Memory B cell (primary cell): ENCODE measurements around the gene TMEM108.

Source experiments
- ATAC-seq: fragments of 150-1000 bp; cut with Tn5 transposase; 2 replicates; pipeline ENCODE4 v1.10.0; 2021; ENCODE audit warnings: low read depth, mild to moderate bottlenecking, moderate library complexity
- DNase-seq, 2 donors: peaks; one replicate each; pipeline ENCODE4 v3.0.0; 2022; ENCODE audit warnings: low spot score in 2 of 2
- H3K27ac Mint-ChIP-seq: one replicate; pipeline ENCODE4 v1.8.0; 2022; ENCODE audit warnings: mild to moderate bottlenecking, moderate library complexity, mixed read lengths
- H3K27me3 Mint-ChIP-seq: one replicate; pipeline ENCODE4 v1.8.0; 2022; ENCODE audit warnings: mixed read lengths
- H3K36me3 Mint-ChIP-seq: one replicate; pipeline ENCODE4 v1.8.0; 2022; ENCODE audit warnings: mild to moderate bottlenecking, mixed read lengths
- H3K4me1 Mint-ChIP-seq: one replicate; pipeline ENCODE4 v1.8.0; 2022; ENCODE audit warnings: mixed read lengths
- H3K4me3 Mint-ChIP-seq: one replicate; pipeline ENCODE4 v1.8.0; 2022; ENCODE audit warnings: mild to moderate bottlenecking, moderate library complexity, mixed read lengths
- H3K9me3 Mint-ChIP-seq: one replicate; pipeline ENCODE4 v1.8.0; 2022; ENCODE audit warnings: mixed read lengths

Gene TMEM108

DNA sequence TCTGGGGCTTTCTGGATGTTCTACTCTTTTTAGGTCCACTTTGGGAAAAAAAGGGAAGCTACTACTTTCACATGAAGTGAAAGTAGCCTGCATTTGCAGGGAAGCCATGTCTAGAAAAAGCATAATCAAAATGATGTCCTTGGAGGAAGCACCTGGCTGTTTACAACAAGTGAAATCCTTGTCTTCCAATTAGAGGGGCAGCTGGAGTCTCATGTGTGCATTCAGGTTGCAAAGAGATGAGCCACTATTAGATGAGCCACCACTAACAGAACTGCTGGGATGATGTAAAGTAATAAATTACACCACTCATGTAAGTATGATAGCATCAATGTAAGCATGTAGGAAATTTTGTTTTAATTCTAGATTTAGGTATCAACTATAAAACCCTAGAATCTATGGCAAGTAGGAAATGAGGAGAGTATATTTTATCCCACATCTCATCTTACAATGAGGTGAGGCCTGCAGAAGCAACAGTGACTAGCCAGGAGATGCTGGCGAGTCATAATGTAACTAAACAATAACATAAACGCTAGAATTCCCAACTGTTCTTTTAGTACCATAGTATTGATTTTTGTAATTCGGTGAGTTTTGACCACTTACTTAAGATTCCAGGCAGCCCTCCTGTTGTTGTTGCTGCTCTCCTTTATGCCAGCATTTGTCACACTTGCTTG is 75.9 kb downstream of the TMEM108 start:
- H3K27ac Mint-ChIP-seq = no peak overlapping the region
- no peaks in the 10 kb centered on the region for H3K36me3 Mint-ChIP-seq
- peaks cover 7% of the 10 kb centered on the region for H3K4me1 Mint-ChIP-seq
- no peaks in the 10 kb centered on the region for H3K27me3 Mint-ChIP-seq
- H3K9me3 Mint-ChIP-seq = no peaks in the 10 kb centered on the region
- DNase-seq (no peak), ATAC-seq (peak; percentile 63)
- H3K4me3 Mint-ChIP-seq = no peak overlapping the region

DNA sequence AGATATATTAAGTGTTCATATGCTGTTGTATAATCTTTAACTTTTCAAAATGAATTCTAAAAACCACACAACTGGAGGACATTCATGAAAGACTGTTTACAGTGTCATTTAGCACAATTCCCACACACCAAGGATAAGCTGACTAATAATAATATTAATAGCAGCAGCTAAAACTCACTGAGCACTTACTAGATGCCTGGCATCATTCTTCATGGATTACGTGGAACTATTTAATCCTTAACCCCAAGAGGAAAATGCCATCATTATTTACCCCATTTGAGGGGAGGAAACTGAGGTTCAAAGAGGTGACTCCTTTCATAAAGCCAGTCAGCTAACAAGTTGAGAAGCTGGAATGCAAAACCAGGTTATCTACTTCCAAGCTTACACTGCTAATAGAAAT is 77.0 kb downstream of the TMEM108 start:
- H3K36me3 Mint-ChIP-seq = no peaks in the 10 kb centered on the region
- H3K27ac Mint-ChIP-seq = no peak overlapping the region
- no peak for ATAC-seq
- H3K9me3 Mint-ChIP-seq = no peaks in the 10 kb centered on the region
- DNase-seq = no peak
- H3K4me3 Mint-ChIP-seq = no peak overlapping the region
- H3K27me3 Mint-ChIP-seq = no peaks in the 10 kb centered on the region
- H3K4me1 Mint-ChIP-seq = peaks cover 7% of the 10 kb centered on the region

DNA sequence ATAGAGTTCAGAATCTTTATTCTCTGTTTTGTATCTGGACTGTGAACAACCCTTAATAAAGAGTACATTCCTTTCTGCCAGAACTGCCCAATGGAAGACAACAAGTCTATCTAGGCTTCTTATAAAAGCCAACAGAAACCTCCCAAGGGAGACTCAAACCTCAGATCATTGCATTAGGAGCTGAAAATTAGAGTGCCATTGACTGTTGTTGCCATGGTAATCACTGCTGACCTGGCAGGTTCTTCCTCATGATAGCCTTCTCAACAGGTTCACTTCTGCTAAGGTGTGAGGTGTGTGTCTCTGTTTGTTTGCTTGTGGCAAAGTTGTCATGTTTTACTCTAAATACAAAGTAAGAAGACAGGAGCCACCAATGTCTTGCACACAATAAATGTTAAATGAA is 79.2 kb downstream of the TMEM108 start:
- ATAC-seq (no peak), DNase-seq (no peak)
- Mint-ChIP-seq H3K4me1 (peaks cover 3% of the 10 kb centered on the region), H3K27ac (no peak overlapping the region), H3K9me3 (no peaks in the 10 kb centered on the region), H3K36me3 (no peaks in the 10 kb centered on the region), H3K4me3 (no peak overlapping the region), H3K27me3 (no peaks in the 10 kb centered on the region)

DNA sequence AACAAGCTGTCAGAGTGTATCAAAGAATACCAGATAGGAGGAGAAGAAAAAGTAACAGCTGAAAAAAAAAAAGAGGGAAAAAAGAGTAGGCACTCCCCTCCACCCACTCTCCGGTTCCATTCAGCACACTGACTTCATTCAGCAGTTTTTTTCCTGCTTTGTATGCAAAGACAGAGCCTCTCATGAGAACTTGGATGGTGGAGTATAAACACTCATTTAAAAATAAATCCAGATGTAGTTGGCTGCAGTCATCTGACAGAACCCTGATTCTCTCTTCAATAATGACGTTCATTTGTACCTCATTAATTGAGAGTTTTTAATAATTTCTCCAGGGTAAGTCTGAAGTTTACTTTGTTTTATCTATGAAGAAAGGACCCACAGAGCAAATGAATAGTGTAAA is 81.0 kb downstream of the TMEM108 start:
- H3K36me3 Mint-ChIP-seq = no peaks in the 10 kb centered on the region
- H3K27ac Mint-ChIP-seq = no peak overlapping the region
- ATAC-seq (no peak), DNase-seq (no peak)
- H3K27me3 Mint-ChIP-seq = no peaks in the 10 kb centered on the region
- H3K4me3 Mint-ChIP-seq = no peak overlapping the region
- peaks cover under 1% of the 10 kb centered on the region for H3K4me1 Mint-ChIP-seq
- H3K9me3 Mint-ChIP-seq = no peaks in the 10 kb centered on the region

DNA sequence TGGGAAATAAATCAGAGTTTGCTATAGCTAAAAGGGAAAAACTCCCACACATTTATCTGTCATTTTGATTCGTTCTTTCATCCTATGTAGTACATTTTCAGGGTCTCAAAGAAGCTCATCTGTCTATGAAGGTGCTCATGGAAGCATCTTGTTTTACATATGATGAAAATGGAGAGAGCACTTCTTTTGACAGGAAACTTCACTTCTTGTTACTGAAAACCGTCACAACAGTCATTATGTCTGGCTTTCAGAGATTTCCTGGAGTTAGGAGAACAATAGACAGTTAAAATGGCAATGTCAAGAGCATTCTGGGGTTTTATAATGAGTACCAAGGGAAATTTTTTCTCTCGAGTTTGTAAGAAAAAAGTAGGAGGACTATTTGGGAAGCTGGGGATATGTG is 83.3 kb downstream of the TMEM108 start:
- ATAC-seq (no peak), DNase-seq (no peak)
- Mint-ChIP-seq H3K27ac (no peak overlapping the region), H3K9me3 (no peaks in the 10 kb centered on the region), H3K36me3 (no peaks in the 10 kb centered on the region), H3K4me3 (no peak overlapping the region), H3K27me3 (peaks cover 4% of the 10 kb centered on the region), H3K4me1 (no peaks in the 10 kb centered on the region)

DNA sequence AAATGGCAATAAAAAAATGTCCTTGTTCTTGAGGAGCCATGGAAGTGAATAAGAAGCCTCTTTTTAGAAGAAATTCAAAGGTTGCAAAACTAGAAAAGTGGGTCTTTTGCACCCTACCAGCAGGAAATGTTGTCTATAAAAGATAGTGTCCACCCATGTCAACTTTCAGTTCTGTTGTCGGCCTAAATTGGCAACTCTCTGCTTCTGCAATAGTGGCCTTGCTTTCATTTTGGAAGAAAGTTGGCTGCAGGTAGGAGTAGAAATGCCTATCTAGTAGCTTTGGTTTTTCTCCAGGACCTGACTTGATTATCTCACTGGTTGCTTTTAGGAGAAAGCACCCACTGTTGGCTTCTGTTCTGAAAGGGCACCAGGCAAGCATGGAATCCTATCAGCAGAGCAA is 85.4 kb downstream of the TMEM108 start:
- ATAC-seq (no peak), DNase-seq (no peak)
- Mint-ChIP-seq H3K4me1 (no peaks in the 10 kb centered on the region), H3K9me3 (no peaks in the 10 kb centered on the region), H3K36me3 (no peaks in the 10 kb centered on the region), H3K27ac (no peak overlapping the region), H3K27me3 (peaks cover 4% of the 10 kb centered on the region), H3K4me3 (no peak overlapping the region)

DNA sequence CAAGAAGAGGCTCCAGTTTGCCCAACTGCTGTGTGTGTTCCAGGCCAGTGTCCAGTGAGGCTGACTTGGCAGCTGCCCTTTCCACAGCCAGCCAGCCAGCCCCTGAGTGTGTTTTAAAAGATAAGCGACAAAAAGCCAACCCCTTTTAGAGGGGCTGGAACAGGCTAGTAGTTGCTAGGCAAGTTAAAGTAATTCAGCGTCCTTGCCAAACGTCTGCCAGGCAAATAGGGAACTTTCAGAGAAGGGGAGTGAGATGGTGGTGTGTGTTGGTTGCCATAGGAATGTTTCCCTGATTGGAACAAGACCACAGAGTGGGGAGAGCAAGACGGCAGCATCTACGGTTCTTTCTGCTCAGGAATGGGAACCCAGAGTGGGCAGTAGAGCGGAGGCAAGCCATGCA is 86.3 kb downstream of the TMEM108 start:
- Mint-ChIP-seq H3K27me3 (peaks cover 4% of the 10 kb centered on the region), H3K27ac (no peak overlapping the region), H3K9me3 (no peaks in the 10 kb centered on the region), H3K4me1 (no peaks in the 10 kb centered on the region), H3K4me3 (no peak overlapping the region), H3K36me3 (no peaks in the 10 kb centered on the region)
- ATAC-seq (no peak), DNase-seq (no peak)

DNA sequence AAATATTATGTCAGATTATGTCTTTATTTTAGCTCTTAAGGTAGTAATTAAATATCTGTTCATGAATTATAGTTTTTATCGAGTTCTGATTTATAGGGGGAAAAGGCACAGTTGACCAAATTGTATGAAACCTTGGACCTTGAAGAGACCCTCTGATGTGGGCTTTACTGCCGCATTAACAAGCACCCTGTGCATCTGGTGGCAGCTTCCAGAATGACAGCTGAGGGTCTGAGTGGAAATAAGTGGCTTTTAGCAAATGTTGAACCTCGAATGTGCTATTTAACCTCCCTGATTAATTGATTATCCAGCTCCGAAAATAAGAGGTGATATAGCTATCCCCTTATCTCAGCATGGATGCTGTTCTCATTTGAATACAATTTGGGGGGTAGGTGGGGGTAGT is 87.0 kb downstream of the TMEM108 start:
- Mint-ChIP-seq H3K4me3 (no peak overlapping the region), H3K4me1 (no peaks in the 10 kb centered on the region), H3K36me3 (no peaks in the 10 kb centered on the region), H3K27me3 (peaks cover 4% of the 10 kb centered on the region), H3K27ac (no peak overlapping the region), H3K9me3 (no peaks in the 10 kb centered on the region)
- DNase-seq = no peak
- ATAC-seq = no peak

DNA sequence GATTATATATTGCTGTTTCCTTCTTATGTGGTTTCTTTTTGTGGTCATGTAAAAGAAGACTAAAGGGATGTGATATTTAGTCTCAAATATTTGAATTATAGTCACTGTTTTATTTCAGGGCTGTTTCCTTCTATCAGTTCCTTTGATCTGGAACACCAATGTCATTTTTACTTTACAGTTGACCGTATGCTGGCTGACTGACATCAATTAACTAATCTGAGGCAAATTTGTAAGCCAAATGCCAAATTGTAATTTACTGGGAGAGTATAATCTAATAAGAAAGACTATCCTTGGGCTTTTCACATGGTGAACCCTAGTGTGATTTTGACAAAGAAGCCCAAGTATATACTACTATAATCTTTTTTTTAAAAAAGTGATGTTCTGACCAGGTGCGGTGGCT is 87.6 kb downstream of the TMEM108 start:
- no peaks in the 10 kb centered on the region for H3K36me3 Mint-ChIP-seq
- DNase-seq = no peak
- ATAC-seq = no peak
- no peak overlapping the region for H3K4me3 Mint-ChIP-seq
- H3K9me3 Mint-ChIP-seq = no peaks in the 10 kb centered on the region
- no peaks in the 10 kb centered on the region for H3K4me1 Mint-ChIP-seq
- H3K27ac Mint-ChIP-seq = no peak overlapping the region
- H3K27me3 Mint-ChIP-seq = peaks cover 4% of the 10 kb centered on the region

DNA sequence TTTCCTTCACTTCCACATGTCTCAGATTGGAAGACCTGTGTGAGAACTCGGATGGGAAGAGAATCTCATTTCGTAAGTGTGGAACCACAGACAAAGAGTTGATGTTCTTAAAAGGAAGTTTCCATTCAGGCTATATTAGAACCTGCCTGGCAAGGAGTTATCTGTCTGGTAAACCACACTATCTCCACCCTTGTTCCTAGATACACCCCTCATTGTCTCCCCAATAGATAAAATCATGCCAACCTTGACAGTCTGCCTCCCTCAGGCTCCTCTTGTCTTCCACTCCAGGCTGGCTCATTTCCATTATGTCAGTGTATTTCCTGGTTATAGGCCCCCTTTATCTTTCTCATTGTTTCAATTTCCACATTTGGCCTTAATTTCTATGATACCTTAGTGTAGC is 89.2 kb downstream of the TMEM108 start:
- Mint-ChIP-seq H3K36me3 (no peaks in the 10 kb centered on the region), H3K27ac (no peak overlapping the region), H3K27me3 (peaks cover 4% of the 10 kb centered on the region), H3K9me3 (no peaks in the 10 kb centered on the region), H3K4me1 (no peaks in the 10 kb centered on the region), H3K4me3 (no peak overlapping the region)
- no peak for DNase-seq
- no peak for ATAC-seq

DNA sequence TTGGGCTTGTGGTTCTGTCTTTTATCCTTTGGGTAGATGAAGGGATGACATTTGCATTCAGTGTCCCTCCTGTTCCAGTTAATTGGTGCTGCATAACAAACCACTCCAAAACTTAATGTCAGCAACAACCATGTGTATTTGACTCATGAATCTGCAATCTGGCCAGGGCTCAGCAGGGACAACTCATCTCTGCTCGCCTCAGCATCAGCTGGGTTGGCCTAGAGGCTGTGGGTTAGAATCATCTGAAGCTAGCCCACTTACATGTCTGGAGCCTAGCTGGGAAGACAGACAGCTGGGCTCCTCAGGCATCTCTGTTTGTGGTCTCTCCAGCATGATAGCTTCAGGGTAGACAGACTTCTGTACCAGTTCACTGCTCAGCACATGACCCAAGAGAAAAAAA is 92.0 kb downstream of the TMEM108 start:
- DNase-seq = no peak
- Mint-ChIP-seq H3K4me3 (no peak overlapping the region), H3K27ac (no peak overlapping the region), H3K27me3 (peaks cover 3% of the 10 kb centered on the region), H3K9me3 (no peaks in the 10 kb centered on the region), H3K4me1 (no peaks in the 10 kb centered on the region), H3K36me3 (no peaks in the 10 kb centered on the region)
- no peak for ATAC-seq

DNA sequence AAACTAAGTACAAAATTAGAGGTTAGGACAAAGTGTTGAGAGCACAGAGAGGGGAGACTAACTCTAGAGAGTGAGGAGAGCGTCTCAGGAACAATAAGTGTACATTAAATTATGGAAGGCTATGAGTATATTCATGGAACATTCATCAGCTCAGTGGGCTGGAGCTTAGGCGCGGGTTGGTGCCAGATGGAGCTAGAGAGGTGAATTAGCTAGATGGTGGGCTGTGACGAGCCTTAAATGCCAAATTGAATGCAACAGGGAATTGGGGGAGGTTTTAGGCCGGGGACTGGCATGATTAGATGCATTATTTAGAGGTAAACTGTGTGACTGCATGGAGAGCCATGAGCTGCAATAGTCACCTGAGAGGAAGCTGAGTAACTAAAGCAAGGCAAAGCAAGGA is 97.1 kb downstream of the TMEM108 start:
- Mint-ChIP-seq H3K9me3 (no peaks in the 10 kb centered on the region), H3K27ac (no peak overlapping the region), H3K4me1 (peaks cover 3% of the 10 kb centered on the region), H3K36me3 (no peaks in the 10 kb centered on the region), H3K27me3 (peaks cover 6% of the 10 kb centered on the region), H3K4me3 (no peak overlapping the region)
- DNase-seq (no peak), ATAC-seq (no peak)

DNA sequence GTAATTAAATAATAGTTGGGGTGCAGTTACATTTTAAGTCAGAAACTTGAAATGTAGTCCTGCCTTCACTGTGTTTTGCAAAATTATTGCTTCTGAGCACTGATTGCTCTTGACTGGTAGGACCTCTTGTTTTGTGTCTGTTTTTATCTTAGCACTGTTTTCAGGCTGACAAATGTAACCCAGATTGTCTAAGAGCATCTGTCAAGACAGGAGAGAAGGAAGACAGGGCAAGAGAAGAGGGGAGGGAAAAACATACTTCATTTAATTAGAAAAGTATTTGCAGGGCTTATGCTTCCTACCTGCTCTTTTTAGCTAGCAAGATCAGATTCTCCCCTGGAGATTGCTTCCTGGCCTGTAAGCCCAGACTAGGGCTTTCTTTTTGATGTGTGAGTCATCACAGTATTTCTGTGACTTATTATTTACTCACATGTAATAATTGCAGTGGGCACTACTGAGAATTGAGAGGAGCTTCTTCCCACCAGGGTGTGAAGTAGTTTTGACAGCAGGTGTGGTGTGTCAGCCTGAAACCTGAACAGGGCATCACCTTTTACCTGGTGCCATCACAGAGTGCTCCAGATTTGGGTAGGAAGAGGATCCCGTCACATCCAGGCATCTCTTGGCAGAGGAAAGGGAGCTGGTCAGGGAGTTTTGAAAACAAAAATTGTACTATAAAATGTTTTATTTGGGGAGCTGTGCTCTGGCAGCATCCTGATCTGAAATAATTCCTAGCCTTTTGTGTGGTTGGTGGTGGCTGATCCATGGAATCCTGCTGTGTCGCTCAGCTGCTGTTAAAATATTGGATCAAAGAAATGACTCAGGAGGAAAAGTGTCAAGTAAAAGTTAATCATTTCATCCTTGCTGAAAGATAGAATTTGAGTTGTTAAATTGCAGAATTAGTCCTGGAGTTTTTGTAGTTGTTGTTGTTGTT is 98.2 kb downstream of the TMEM108 start:
- Mint-ChIP-seq H3K36me3 (no peaks in the 10 kb centered on the region), H3K27me3 (peaks cover 6% of the 10 kb centered on the region), H3K27ac (no peak overlapping the region), H3K4me1 (peaks cover 3% of the 10 kb centered on the region), H3K9me3 (no peaks in the 10 kb centered on the region), H3K4me3 (no peak overlapping the region)
- ATAC-seq = no peak
- DNase-seq = no peak

DNA sequence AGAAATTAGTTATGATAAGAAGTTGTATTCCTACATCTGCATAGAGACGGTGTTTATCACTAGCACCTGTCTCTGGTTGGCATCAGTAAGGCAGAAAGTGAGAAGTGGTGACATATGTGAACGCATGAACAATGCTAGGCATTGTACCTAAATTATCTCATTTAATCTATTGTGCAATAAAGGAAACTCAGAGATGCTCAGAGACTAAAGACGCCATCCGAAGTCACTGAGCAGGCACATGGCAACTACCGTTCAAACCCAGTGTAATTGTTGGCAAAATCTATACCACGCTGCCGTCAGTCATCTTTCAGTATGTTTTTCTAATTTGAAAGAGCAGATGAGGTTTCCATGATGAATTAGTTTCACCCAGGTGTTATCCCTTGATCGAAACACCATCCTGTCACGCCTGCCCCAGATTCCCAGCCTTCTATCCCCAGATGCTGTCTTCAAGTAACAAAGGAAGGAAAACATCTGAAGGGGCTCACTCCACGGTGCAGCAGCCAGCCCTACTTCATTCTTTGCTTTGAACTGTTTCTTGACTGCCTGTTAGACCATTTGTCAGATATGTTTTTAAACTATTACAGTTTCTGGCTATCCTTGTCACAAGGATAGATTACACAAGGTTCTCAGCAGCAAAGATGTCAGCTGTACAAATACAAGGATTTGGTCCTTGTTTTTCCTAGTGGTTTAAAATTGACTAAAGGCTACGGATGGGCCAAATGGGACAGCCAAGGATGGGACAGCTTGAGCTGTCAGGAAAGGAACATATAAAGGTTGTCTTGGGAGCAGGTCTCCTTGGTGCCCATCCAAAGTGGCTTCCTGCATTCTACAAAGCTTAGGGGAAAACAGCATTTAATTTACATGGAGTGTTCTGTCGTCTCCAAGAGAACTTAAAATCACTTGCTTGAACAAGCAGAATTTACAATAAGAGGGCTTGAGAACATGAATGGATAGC is 99.1 kb downstream of the TMEM108 start:
- ATAC-seq = no peak

More for the DNA sequence above, 99.1 kb downstream of the TMEM108 start:
- Mint-ChIP-seq H3K27ac (peak overlapping the region; percentile 26), H3K4me1 (peaks cover 3% of the 10 kb centered on the region), H3K9me3 (no peaks in the 10 kb centered on the region), H3K27me3 (peaks cover 6% of the 10 kb centered on the region), H3K36me3 (no peaks in the 10 kb centered on the region), H3K4me3 (no peak overlapping the region)
- DNase-seq = no peak
